Lower leg skin (tissue), 4 donors: ENCODE data around the gene UQCRFS1. TPM values are rescaled to one million over a fixed set of nuclear protein-coding genes. Genes with fewer than 3 reads are reported as not detected.
"Not testable (repeated sequence)": the region's sequence is repeated elsewhere in the genome, so short reads cannot be mapped to it uniquely, and the experiment has no call there.

Source experiments
- DNase-seq, 2 donors: peaks; one replicate each; pipeline ENCODE4 v3.0.0-alpha.2; 2019; ENCODE audit warnings: low spot score in 2 of 2
- H3K4me3 ChIP-seq: fragments of 200-600 bp; sonication (generic); 2 replicates; pipeline ENCODE4 v1.5.1; 2017; ENCODE audit warnings: mild to moderate bottlenecking, low read depth; ENCODE audit not compliant: poor library complexity, severe bottlenecking
- CTCF ChIP-seq, 3 donors: fragments of 450-650 bp; IDR thresholded peaks; one replicate each; pipeline ENCODE4 v1.5.1; 2016; ENCODE audit warnings: antibody characterized with exemption in 3 of 3, mild to moderate bottlenecking in 3 of 3, moderate library complexity in 2 of 3
- POLR2A ChIP-seq, 2 donors: fragments of 450-650 bp; IDR thresholded peaks; one replicate each; pipeline ENCODE4 v1.6.1; 2016 to 2017; ENCODE audit warnings: antibody characterized with exemption in 2 of 2, mild to moderate bottlenecking in 1 of 2, moderate library complexity in 1 of 2
- WGBS, 2 donors: methylation state at CpG; one replicate each; pipeline ENCODE4 v1.1.5; 2018; 5-methylcytosine and 5-hydroxymethylcytosine counted together
- intact Hi-C: fragments of 100-400 bp; cut with DNase I; formaldehyde crosslinking; loops from one replicate; pipeline ENCODE4 v1.15.0; 2023; ENCODE audit warnings: low total_unique reads
- total RNA-seq, 4 donors: library from RNA; depleted of rRNA; stranded (reverse); fragments of >200 nt; gene quantifications; one replicate each; pipeline ENCODE4 v1.1.0, GENCODE V29; 2016

The UQCRFS1 gene
- total RNA-seq, 4 donors from 2014 or later = 28.4 to 42.3 (median 39.4) TPM

- H3K4me3 ChIP-seq, intact Hi-C loops, DNase-seq: not testable (repeated sequence)
- 94 to 95% methylated on average over 14 of the region's 14 CpGs for WGBS, 2 donors
These were observed 5.4 kb downstream of the UQCRFS1 start for GRCh38 chr19:29207403-29208187.

DNA sequence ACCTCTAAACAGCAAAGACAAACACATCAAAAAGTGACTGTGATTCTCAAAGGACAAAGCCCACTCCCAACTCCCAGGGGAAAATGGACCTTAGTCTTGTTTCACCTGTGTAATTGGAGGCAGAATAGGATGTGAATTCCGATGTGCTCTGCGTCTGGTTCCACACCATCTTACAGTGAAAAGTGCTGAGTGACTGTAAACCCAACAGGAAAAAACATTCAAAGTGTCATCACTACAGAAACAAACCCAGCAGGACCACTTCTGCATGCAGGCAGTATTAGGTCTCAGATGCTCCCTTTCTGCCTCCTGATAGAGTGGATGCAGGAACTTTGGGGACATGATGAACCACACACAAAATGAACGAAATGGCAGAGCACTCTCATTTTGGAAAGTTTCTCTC lies 6.5 kb downstream of the UQCRFS1 start:
- WGBS, 2 donors = 91 to 94% methylated on average over 3 of the region's 3 CpGs
- DNase-seq = no peak
- H3K4me3 ChIP-seq = no peak overlapping the region
- no peak for TF ChIP-seq POLR2A (IDR thresholded peaks at IDR 0.05)
- TF ChIP-seq CTCF (IDR thresholded peaks at IDR 0.05) = no peak
- intact Hi-C loops = no loop called here

DNA sequence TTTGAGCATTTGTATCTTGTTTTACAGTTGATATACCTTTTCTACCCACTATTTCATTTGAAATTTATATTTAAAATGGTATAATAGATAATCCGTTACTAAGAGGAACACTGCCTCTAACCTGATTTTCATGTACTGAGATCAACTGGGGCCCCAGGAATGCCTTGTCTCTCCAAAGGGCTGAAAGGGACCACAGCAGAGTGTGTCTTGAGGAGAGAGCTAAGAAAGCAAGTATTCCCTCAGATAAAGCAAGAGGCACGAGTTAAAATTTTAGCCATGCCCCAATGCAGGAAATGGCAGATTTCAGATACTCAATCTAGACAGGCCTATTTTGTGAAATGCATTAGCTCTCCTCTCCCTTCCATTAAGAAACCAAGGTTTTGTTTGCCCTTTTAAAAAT lies 10.7 kb downstream of the UQCRFS1 start:
- 85 to 89% methylated on average over 2 of the region's 2 CpGs for WGBS, 2 donors
- intact Hi-C loops = no loop called here
- TF ChIP-seq POLR2A (IDR thresholded peaks at IDR 0.05) (no peak), CTCF (IDR thresholded peaks at IDR 0.05) (no peak)
- DNase-seq = no peak
- H3K4me3 ChIP-seq = no peak overlapping the region

- DNase-seq = no peak
- intact Hi-C loops = no loop called here
- 89 to 90% methylated on average over 2 of the region's 2 CpGs for WGBS, 2 donors
- TF ChIP-seq CTCF (IDR thresholded peaks at IDR 0.05) = no peak
- TF ChIP-seq POLR2A (IDR thresholded peaks at IDR 0.05) = no peak
- no peak overlapping the region for H3K4me3 ChIP-seq
These were observed 11.1 kb downstream of the UQCRFS1 start for GRCh38 chr19:29201855-29202254.

GRCh38 chr19:29194658-29195057 lies 18.3 kb downstream of the UQCRFS1 start:
- intact Hi-C loops = no loop called here
- TF ChIP-seq POLR2A (IDR thresholded peaks at IDR 0.05) = no peak
- no peak for TF ChIP-seq CTCF (IDR thresholded peaks at IDR 0.05)
- 38 to 41% methylated on average over 2 of the region's 2 CpGs for WGBS, 2 donors
- H3K4me3 ChIP-seq = no peak overlapping the region
- DNase-seq = no peak

DNA sequence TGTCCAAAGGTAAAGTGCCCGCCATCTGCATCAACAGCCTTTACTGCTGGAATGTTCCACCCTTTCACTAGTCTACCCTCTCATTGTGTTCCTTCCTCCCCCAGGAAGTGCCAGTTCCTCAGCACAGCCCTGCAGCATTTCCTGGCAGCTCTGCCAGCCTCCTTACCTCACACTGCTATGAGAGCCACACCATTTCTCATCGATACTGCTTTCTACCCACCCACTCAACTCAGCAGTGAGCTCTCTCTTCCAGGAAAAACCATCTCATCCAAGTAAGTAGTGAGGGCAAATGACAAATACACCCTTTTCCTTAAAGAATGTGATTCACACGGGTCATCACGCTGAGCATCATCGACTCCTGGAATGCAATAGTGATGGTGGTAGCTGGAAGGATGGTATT lies 19.8 kb downstream of the UQCRFS1 start:
- intact Hi-C loops = no loop called here
- no peak overlapping the region for H3K4me3 ChIP-seq
- no peak for DNase-seq
- 72% methylated on average over 5 of the region's 5 CpGs for WGBS, 2 donors
- TF ChIP-seq POLR2A (IDR thresholded peaks at IDR 0.05) (no peak), CTCF (IDR thresholded peaks at IDR 0.05) (no peak)
